Measurements from ENCODE around the gene PLN. TPM values are rescaled to one million over a fixed set of nuclear protein-coding genes. Genes with fewer than 3 reads are reported as not detected.

The PLN gene
- 10 to 100 TPM in 1 of 4 donors, 1 to 10 TPM in 2, under 1 TPM in 1; 0.67 to 14.3 (median 6.2) TPM for polyA plus RNA-seq
- long read RNA-seq, donor 1, transcript PLN-201 (2 exons, 2,001 nt), result major isoform, 7 of 7 reads
- long read RNA-seq, donor 1, partial matches to known transcripts, result 0 of 7 reads
- long read RNA-seq, donor 1, other reads (novel, unspliced or antisense), result 0 of 7 reads
- long read RNA-seq, donor 2, partial matches to known transcripts, result 0 of 1 reads
- long read RNA-seq, donor 2, other reads (novel, unspliced or antisense), result 0 of 1 reads
- long read RNA-seq, donor 3, partial matches to known transcripts, result 0 of 3 reads
- long read RNA-seq, donor 3, other reads (novel, unspliced or antisense), result 0 of 3 reads
- long read RNA-seq, donor 4, result 0 reads
- long read RNA-seq, donor 5, result 0 reads
- long read RNA-seq, donor 6, partial matches to known transcripts, result 0 of 2 reads
- long read RNA-seq, donor 6, other reads (novel, unspliced or antisense), result 0 of 2 reads
- long read RNA-seq, donor 7, transcript PLN-201 (2 exons, 2,001 nt), result major isoform, 2,468 of 2,468 reads
- long read RNA-seq, donor 7, partial matches to known transcripts, result 0 of 2,468 reads
- long read RNA-seq, donor 7, other reads (novel, unspliced or antisense), result 0 of 2,468 reads
- long read RNA-seq, donor 8, partial matches to known transcripts, result 0 of 1 reads
- long read RNA-seq, donor 8, other reads (novel, unspliced or antisense), result 0 of 1 reads
- long read RNA-seq, donor 9, partial matches to known transcripts, result 0 of 1 reads
- long read RNA-seq, donor 9, other reads (novel, unspliced or antisense), result 0 of 1 reads
- long read RNA-seq, donor 10, transcript PLN-201 (2 exons, 2,001 nt), result major isoform, 12 of 12 reads
- long read RNA-seq, donor 10, partial matches to known transcripts, result 0 of 12 reads
- long read RNA-seq, donor 10, other reads (novel, unspliced or antisense), result 0 of 12 reads

DNA sequence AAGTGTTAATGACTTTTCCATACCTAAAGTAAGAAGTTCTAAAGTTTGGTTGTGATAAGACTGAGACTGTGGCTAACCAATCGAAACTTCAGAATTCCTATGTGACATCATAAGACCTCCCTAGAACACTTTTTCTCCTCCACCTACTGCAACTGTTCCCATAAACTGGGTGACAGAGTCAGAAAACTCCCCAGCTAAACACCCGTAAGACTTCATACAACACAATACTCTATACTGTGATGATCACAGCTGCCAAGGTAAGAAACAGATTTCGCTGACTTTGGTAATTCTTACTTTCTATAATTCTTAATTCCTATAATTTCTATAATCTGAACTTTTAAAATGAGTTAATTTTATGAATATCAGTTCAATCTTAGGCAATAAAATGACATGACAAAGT lies at the start of gene PLN:
PLN (plus strand) TSS at position 161 of the 400 bp plus-strand sequence. CDS start 10,626 bp downstream, outside the sequence.
- DNase-seq (no peak), FAIRE-seq (no peak)
- WGBS, 3 donors, result 72 to 80% (median 79%) methylated on average over 3 of the region's 3 CpGs
- H3K36me3 ChIP-seq (ENCODE audit: control insufficient read depth in 3 of 3, insufficient read depth in 2 of 3, low read depth in 1 of 3, low read length in 3 of 3), result no peaks in the 10 kb centered on the region
- no peaks in the 10 kb centered on the region for H3K27me3 ChIP-seq (ENCODE audit: control insufficient read depth in 3 of 3, insufficient read depth in 3 of 3, low read length in 3 of 3)
- no peaks in the 10 kb centered on the region for H3K9me3 ChIP-seq (ENCODE audit: control insufficient read depth in 2 of 2, insufficient read depth in 1 of 2, low read depth in 1 of 2, low read length in 1 of 2)
- H3K4me3 ChIP-seq (ENCODE audit: low read depth in 1 of 3, low read length in 3 of 3), result no peak within 1 kb of the TSS
- H3K4me1 ChIP-seq (ENCODE audit: control insufficient read depth in 3 of 3, insufficient read depth in 2 of 3, low read depth in 1 of 3, low read length in 2 of 3), result no peaks in the 10 kb centered on the region
- no peak within 1 kb of the TSS for H3K27ac ChIP-seq (ENCODE audit: low read depth in 1 of 3, low read length in 2 of 3)

DNA sequence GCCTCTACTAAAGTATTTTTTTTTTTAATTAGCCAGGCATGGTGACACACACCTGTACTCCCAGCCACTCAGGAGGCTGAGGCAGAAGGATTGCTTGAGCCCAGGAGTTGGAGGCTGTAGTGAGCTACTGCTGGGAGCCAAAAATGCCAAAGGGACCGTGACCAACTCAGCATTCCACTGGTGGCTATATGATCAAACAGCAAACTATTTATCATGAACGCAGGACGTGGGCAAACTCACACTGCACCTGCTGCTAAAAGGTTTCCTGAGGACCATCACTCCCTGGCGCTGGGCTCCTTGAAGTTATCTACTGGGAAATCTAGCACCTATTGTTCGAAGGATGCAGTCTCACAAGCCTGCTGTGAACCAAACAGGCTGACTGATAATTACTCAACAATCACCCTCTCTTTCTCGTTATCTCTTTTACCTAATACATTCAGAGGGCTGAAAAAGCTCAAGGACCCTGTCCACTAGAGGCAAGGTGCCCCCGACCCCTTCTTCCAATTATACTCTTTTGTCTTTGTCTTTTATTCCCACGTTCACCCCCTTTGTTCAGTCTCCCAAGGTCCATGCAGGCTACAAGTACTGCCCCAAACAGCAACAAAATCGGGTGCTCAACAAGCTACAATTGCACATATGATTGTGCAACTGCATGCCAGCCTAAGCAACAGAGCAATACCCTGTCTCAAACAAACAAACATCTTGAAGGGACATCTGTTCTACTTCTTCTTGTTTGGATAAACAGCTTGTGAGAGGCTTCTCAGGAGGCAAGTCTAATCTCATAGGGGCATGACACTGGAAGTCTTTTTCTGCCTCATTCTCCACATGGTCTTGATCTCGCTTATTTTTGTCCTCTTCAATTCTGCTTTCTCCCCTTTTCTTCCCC lies 47.7 kb upstream of the PLN start:
- FAIRE-seq (no peak), DNase-seq (no peak)
- H3K27ac ChIP-seq (ENCODE audit: low read depth in 1 of 3, low read length in 2 of 3), result no peak overlapping the region
- WGBS, 3 donors, result 77 to 85% (median 85%) methylated on average over 10 of the region's 10 CpGs
- H3K27me3 ChIP-seq (ENCODE audit: control insufficient read depth in 3 of 3, insufficient read depth in 3 of 3, low read length in 3 of 3), result no peaks in the 10 kb centered on the region
- H3K9me3 ChIP-seq (ENCODE audit: control insufficient read depth in 2 of 2, insufficient read depth in 1 of 2, low read depth in 1 of 2, low read length in 1 of 2), result peaks cover 0 to 5% of the 10 kb centered on the region in 2 donors
- peaks cover 0 to 2% (median 2%) of the 10 kb centered on the region in 3 donors for H3K36me3 ChIP-seq (ENCODE audit: control insufficient read depth in 3 of 3, insufficient read depth in 2 of 3, low read depth in 1 of 3, low read length in 3 of 3)
- no peaks in the 10 kb centered on the region for H3K4me1 ChIP-seq (ENCODE audit: control insufficient read depth in 3 of 3, insufficient read depth in 2 of 3, low read depth in 1 of 3, low read length in 2 of 3)
- H3K4me3 ChIP-seq (ENCODE audit: low read depth in 1 of 3, low read length in 3 of 3), result no peak overlapping the region

DNA sequence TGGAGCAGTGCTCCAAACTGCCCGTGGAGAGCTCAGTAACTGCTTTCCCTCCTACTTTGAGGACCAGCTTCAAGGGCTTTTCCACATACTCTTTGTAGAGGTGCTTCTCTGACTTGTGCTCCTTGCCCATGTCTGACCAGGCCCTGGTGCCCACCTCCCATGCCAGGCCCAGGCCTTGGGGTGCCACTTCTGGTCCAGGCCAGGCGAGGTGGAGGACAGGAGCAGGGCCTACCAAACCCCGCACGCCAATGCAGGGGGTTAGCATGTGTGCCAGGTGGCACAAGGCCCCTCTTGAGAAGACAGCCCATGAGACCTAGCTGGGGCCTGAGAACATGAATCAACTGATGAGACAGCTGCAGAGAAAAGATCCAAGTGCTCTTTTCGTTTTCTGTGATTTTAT lies 47.0 kb upstream of the PLN start:
- H3K36me3 ChIP-seq (ENCODE audit: control insufficient read depth in 3 of 3, insufficient read depth in 2 of 3, low read depth in 1 of 3, low read length in 3 of 3), result peaks cover 0 to 2% (median 2%) of the 10 kb centered on the region in 3 donors
- 87 to 91% (median 89%) methylated on average over 5 of the region's 5 CpGs for WGBS, 3 donors
- no peak for DNase-seq
- FAIRE-seq, result no peak
- H3K27ac ChIP-seq (ENCODE audit: low read depth in 1 of 3, low read length in 2 of 3), result no peak overlapping the region
- H3K4me1 ChIP-seq (ENCODE audit: control insufficient read depth in 3 of 3, insufficient read depth in 2 of 3, low read depth in 1 of 3, low read length in 2 of 3), result no peaks in the 10 kb centered on the region
- H3K9me3 ChIP-seq (ENCODE audit: control insufficient read depth in 2 of 2, insufficient read depth in 1 of 2, low read depth in 1 of 2, low read length in 1 of 2), result peaks cover 0 to 5% of the 10 kb centered on the region in 2 donors
- no peaks in the 10 kb centered on the region for H3K27me3 ChIP-seq (ENCODE audit: control insufficient read depth in 3 of 3, insufficient read depth in 3 of 3, low read length in 3 of 3)
- H3K4me3 ChIP-seq (ENCODE audit: low read depth in 1 of 3, low read length in 3 of 3), result no peak overlapping the region

DNA sequence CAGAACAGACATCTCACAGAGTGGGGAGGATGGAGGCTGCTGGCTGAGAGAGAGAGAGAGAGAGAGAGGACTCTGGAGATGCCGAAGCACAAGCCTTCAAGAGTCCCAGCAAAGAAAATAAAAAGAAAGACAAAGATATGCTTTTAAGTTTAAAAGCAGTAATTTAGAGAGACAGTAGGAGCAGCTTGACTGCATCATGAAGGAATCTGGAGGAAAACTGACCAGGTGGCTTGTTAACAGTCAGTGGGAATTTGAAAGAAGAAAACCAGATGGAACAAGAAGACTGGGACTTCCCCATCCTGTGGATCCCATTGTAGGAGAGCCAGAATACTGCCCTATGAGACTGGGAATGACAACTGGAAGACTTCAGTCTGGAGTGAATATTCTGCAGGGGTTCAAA lies 46.3 kb upstream of the PLN start:
- H3K36me3 ChIP-seq (ENCODE audit: control insufficient read depth in 3 of 3, insufficient read depth in 2 of 3, low read depth in 1 of 3, low read length in 3 of 3), result peaks cover 0 to 2% (median 2%) of the 10 kb centered on the region in 3 donors
- no peak overlapping the region for H3K27ac ChIP-seq (ENCODE audit: low read depth in 1 of 3, low read length in 2 of 3)
- peaks cover 0 to 5% of the 10 kb centered on the region in 2 donors for H3K9me3 ChIP-seq (ENCODE audit: control insufficient read depth in 2 of 2, insufficient read depth in 1 of 2, low read depth in 1 of 2, low read length in 1 of 2)
- H3K4me1 ChIP-seq (ENCODE audit: control insufficient read depth in 3 of 3, insufficient read depth in 2 of 3, low read depth in 1 of 3, low read length in 2 of 3), result no peaks in the 10 kb centered on the region
- WGBS, 3 donors, result 88 to 100% (median 91%) methylated on average over 1 of the region's 1 CpG
- FAIRE-seq (no peak), DNase-seq (no peak)
- H3K4me3 ChIP-seq (ENCODE audit: low read depth in 1 of 3, low read length in 3 of 3), result no peak overlapping the region
- H3K27me3 ChIP-seq (ENCODE audit: control insufficient read depth in 3 of 3, insufficient read depth in 3 of 3, low read length in 3 of 3), result no peaks in the 10 kb centered on the region

DNA sequence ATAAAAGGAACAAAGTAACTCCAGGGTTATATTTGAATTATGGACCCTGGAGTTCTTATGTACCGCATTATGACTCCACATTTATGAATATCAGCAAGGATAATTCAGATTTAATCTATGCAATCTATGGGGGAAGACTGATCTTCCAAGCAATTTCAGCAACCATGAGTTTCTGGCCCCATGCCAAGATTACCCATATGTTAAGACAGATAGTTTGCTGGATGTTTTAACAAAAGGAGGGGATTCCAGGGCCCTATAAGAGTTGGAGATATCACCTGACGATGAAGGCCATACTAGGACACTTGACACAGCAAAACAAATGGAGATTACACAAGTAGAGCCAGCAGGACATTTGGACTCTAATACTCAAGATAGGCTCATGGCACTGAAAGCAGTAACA lies 45.9 kb upstream of the PLN start:
- 71 to 93% (median 75%) methylated on average over 2 of the region's 2 CpGs for WGBS, 3 donors
- H3K4me1 ChIP-seq (ENCODE audit: control insufficient read depth in 3 of 3, insufficient read depth in 2 of 3, low read depth in 1 of 3, low read length in 2 of 3), result no peaks in the 10 kb centered on the region
- peaks cover 0 to 2% (median 2%) of the 10 kb centered on the region in 3 donors for H3K36me3 ChIP-seq (ENCODE audit: control insufficient read depth in 3 of 3, insufficient read depth in 2 of 3, low read depth in 1 of 3, low read length in 3 of 3)
- FAIRE-seq, result no peak
- no peak overlapping the region for H3K27ac ChIP-seq (ENCODE audit: low read depth in 1 of 3, low read length in 2 of 3)
- H3K9me3 ChIP-seq (ENCODE audit: control insufficient read depth in 2 of 2, insufficient read depth in 1 of 2, low read depth in 1 of 2, low read length in 1 of 2), result peaks cover 0 to 5% of the 10 kb centered on the region in 2 donors
- DNase-seq, result no peak
- no peaks in the 10 kb centered on the region for H3K27me3 ChIP-seq (ENCODE audit: control insufficient read depth in 3 of 3, insufficient read depth in 3 of 3, low read length in 3 of 3)
- H3K4me3 ChIP-seq (ENCODE audit: low read depth in 1 of 3, low read length in 3 of 3), result no peak overlapping the region

DNA sequence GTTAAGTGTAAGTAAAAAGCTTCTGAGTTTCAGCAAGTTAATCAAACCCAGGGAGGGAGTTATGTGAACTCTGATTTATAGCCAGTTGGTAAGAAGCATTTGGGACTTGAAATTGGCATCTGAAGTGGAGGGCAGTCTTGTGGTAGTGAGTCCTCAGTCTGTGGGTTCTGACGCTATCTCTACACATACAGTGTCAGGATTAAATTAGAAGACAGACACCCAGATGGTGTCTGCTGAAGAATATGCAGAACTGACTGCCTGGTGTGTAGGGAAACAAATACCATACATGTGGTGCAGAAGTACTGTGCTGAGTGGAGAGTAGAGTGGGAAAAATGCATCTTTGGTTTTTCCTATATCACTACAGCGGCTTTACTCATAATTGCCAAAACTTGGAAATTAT lies 43.5 kb upstream of the PLN start:
- H3K9me3 ChIP-seq (ENCODE audit: control insufficient read depth in 2 of 2, insufficient read depth in 1 of 2, low read depth in 1 of 2, low read length in 1 of 2), result peaks cover 0 to 5% of the 10 kb centered on the region in 2 donors
- no peaks in the 10 kb centered on the region for H3K4me1 ChIP-seq (ENCODE audit: control insufficient read depth in 3 of 3, insufficient read depth in 2 of 3, low read depth in 1 of 3, low read length in 2 of 3)
- no peak overlapping the region for H3K4me3 ChIP-seq (ENCODE audit: low read depth in 1 of 3, low read length in 3 of 3)
- H3K36me3 ChIP-seq (ENCODE audit: control insufficient read depth in 3 of 3, insufficient read depth in 2 of 3, low read depth in 1 of 3, low read length in 3 of 3), result peaks cover 0 to 2% (median 2%) of the 10 kb centered on the region in 3 donors
- H3K27ac ChIP-seq (ENCODE audit: low read depth in 1 of 3, low read length in 2 of 3), result no peak overlapping the region
- WGBS, 3 donors, result 97 to 99% (median 98%) methylated on average over 2 of the region's 2 CpGs
- FAIRE-seq (no peak), DNase-seq (no peak)
- H3K27me3 ChIP-seq (ENCODE audit: control insufficient read depth in 3 of 3, insufficient read depth in 3 of 3, low read length in 3 of 3), result no peaks in the 10 kb centered on the region

DNA sequence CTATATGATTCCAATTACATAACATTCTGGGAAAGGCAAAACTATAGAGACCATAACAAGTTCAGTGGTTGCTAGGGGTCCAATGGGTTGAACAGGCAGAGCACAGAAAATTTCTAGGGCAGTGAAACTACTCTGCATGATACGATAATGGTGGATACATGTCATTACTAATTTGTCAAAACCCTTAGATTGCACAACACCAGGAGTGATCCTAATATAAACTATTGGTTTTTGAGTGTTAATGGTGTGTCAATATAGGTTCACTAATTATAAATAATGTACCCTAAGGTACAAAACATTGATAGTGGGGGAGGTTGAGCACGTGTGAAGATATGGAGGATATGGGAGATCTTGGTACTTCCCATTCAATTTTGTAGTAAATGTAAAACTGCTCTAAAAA lies 42.4 kb upstream of the PLN start:
- no peak overlapping the region for H3K27ac ChIP-seq (ENCODE audit: low read depth in 1 of 3, low read length in 2 of 3)
- peaks cover 0 to 2% (median 2%) of the 10 kb centered on the region in 3 donors for H3K36me3 ChIP-seq (ENCODE audit: control insufficient read depth in 3 of 3, insufficient read depth in 2 of 3, low read depth in 1 of 3, low read length in 3 of 3)
- H3K4me1 ChIP-seq (ENCODE audit: control insufficient read depth in 3 of 3, insufficient read depth in 2 of 3, low read depth in 1 of 3, low read length in 2 of 3), result no peaks in the 10 kb centered on the region
- no peaks in the 10 kb centered on the region for H3K9me3 ChIP-seq (ENCODE audit: control insufficient read depth in 2 of 2, insufficient read depth in 1 of 2, low read depth in 1 of 2, low read length in 1 of 2)
- DNase-seq (no peak), FAIRE-seq (no peak)
- H3K27me3 ChIP-seq (ENCODE audit: control insufficient read depth in 3 of 3, insufficient read depth in 3 of 3, low read length in 3 of 3), result no peaks in the 10 kb centered on the region
- H3K4me3 ChIP-seq (ENCODE audit: low read depth in 1 of 3, low read length in 3 of 3), result no peak overlapping the region
- WGBS, 3 donors, result 87 to 91% (median 91%) methylated on average over 2 of the region's 2 CpGs
